Spleen (tissue), 3 donors: ENCODE data around the gene GCLM.

Experiments
- POLR2A ChIP-seq, 3 donors: fragments of 450-650 bp; IDR thresholded peaks; one replicate each; pipeline ENCODE4 v1.5.1; 2017; ENCODE audit warnings: antibody characterized with exemption in 3 of 3, mild to moderate bottlenecking in 1 of 3
- POLR2AphosphoS5 ChIP-seq, 3 donors: sonication (generic); formaldehyde crosslinking; IDR thresholded peaks; one replicate each; pipeline ENCODE4 v1.5.1; 2017; ENCODE audit warnings: antibody characterized with exemption in 3 of 3

DNA sequence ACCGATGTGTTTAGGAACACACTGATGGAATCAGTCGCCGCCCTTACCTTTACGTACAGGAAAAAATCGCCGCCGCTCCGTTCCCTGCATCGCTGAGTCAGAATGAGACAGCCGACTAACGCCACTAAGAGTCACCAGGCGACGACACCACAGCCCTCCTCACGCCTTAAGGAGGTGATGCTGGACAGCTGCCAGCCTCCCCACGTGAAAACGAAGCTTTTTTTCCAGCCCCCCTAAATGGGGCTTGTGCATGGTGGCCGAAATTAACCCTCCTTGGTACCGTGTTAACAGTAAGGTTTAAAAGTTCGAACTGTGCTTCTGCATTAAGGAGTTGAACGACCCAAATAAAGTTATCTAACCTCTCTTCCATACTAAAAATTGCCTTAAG, 30.7 kb downstream of the GCLM start:
- no peak for TF ChIP-seq POLR2A (IDR thresholded peaks at IDR 0.05)
- no peak for TF ChIP-seq POLR2AphosphoS5 (IDR thresholded peaks at IDR 0.05)
